Measurements from ENCODE around the gene C17orf114.

Gene C17orf114

DNA sequence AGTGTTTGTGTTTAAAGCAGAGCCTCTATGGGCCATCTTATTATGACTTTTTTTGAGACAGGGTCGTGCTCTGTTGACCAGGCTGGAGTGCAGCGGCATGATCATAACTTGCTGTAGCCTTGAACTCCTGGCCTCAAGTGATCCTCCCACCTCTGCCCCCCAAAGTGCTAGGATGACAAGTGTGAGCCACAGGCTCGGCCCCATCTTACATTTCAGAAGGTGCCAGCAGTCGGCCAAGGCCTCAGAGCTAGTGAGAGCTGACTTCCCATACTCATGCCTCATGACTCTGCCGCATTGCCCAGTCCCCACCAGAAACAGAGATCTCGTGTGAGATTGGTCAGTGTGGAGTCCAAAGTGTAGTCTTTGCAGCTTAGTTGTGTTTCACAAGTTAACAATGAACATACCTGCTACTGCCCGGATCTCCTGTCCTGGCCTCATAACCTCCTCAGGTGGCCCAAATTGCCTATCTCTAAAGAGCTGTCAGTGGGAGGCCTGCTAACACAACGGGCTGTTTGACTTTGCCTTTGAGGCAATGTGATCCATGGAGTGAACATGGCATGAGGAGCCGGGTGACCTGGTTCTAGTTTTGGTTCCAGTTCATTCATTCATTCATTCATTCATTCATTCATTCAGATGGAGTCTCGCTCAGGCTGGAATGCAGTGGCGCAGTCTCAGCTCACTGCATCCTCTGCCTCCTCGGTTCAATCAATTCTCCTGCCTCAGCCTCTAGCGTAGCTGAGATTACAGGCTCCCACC is 44.7 kb upstream of the C17orf114 start:
- H3K9me3 ChIP-seq (ENCODE audit: control insufficient read depth, insufficient read depth, low read depth, low read length), result no peaks in the 10 kb centered on the region
- CTCF ChIA-PET, result interaction anchor here (0.5 to 0.9 kb wide), 2 partner anchors 57 to 64 kb away, joined by 3 to 6 read pairs; no protein-coding TSS in a partner anchor
- H3K4me3 ChIP-seq (ENCODE audit: low read depth, low read length), result no peak overlapping the region
- no peak for TF ChIP-seq OVOL3 (tag by site-specific recombination; IDR thresholded peaks at IDR 0.05)
- peak; percentile 74; the same call in 1 of the 2 replicates for TF ChIP-seq ZNF24 (tag by site-specific recombination; IDR thresholded peaks at IDR 0.05)
- peaks cover 0 to 3% of the 10 kb centered on the region in 2 experiments; a peak in 1 of 3 replicates for H3K36me3 ChIP-seq (ENCODE audit: control insufficient read depth in 2 of 2, insufficient read depth in 1 of 2, low read length in 2 of 2)
- H3K4me1 ChIP-seq (ENCODE audit: control insufficient read depth, insufficient read depth, low read length), result no peaks in the 10 kb centered on the region
- H3K27ac ChIP-seq (ENCODE audit: extremely low read depth, low read depth, low read length), result no peak overlapping the region
- POLR2A ChIA-PET, result interaction anchor here (1.1 kb wide), 1 partner anchor 9 kb away, joined by 3 read pairs; no protein-coding TSS in a partner anchor

DNA sequence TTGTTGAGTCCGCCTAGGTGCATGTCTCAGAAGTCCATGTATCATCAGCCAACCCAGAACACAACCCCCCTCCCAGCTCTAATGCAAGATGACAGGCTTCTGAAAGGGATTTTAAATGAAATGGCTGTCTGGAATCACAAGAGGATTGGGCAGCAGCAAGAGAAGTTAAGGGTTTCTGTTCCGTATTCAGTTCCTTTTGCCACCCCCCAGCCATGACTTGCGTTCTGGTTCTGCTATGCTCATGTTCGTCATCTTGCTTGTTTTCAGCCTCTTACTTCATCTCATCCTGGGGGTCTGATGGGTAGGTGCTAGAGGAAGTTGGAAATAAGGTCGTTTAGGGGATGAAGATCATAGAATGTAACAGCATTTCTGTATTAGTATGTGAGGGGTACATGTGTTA is 43.0 kb upstream of the C17orf114 start:
- no peak overlapping the region for H3K27ac ChIP-seq (ENCODE audit: extremely low read depth, low read depth, low read length)
- ChIA-PET POLR2A (no interaction called here), CTCF (interaction anchor here (1.1 kb wide), 1 partner anchor 13 kb away, joined by 3 read pairs; no protein-coding TSS in a partner anchor)

DNA sequence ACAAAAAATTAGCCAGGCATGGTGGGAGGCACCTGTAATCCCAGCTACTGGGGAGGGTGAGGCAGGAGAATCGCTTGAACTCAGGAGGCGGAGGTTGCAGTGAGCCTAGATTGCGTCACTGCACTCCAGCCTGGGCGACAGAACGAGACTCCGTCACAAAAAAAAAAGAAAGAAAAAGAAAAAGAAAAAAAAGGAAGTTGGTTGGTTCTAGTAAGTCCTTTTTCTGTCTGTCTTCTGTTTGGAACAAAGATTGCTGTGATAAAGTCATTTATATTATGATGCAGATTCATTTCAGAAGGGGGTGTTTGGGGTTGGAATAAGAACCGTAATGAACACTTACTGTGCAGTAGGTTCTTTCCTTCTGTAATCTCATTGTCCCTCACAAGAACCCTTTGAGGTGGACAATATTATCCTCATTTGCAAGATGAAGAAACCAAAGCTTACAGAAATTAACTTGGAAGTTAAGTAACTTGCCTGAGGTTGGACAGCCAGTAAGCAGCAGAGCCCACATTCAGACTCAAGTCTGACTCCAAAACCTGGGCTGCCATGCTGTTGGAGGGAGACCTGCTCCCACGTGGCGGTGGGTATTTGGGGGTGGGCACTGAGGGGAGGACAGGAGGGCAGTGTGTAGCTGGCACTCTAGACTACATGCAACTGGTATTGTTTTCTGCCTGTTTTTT is 41.3 kb upstream of the C17orf114 start:
- Histone ChIP-seq H3K4me1 (ENCODE audit: control insufficient read depth, insufficient read depth, low read length) (peaks cover 2% of the 10 kb centered on the region; the same call in 1 of the 2 replicates), H3K27ac (ENCODE audit: extremely low read depth, low read depth, low read length) (no peak overlapping the region), H3K9me3 (ENCODE audit: control insufficient read depth, insufficient read depth, low read depth, low read length) (no peaks in the 10 kb centered on the region), H3K4me3 (ENCODE audit: low read depth, low read length) (no peak overlapping the region), H3K36me3 (ENCODE audit: control insufficient read depth in 2 of 2, insufficient read depth in 1 of 2, low read length in 2 of 2) (peaks cover 0 to 3% of the 10 kb centered on the region in 2 experiments; a peak in 1 of 3 replicates)
- ChIA-PET POLR2A (interaction anchor here (1.6 kb wide), 1 partner anchor 9 kb away, joined by 3 read pairs; no protein-coding TSS in a partner anchor), CTCF (no interaction called here)
- no peak for TF ChIP-seq ZNF133 (tag by site-specific recombination; IDR thresholded peaks at IDR 0.05)

More for the DNA sequence above, 43.0 kb upstream of the C17orf114 start:
- TF ChIP-seq ZNF169 (tag by site-specific recombination; IDR thresholded peaks at IDR 0.05) (no peak), ZNF10 (tag by site-specific recombination; IDR thresholded peaks at IDR 0.05) (no peak), ZNF514 (tag by site-specific recombination; IDR thresholded peaks at IDR 0.05) (no peak), BCL11A (tag by site-specific recombination; IDR thresholded peaks at IDR 0.05; ENCODE audit: low read depth) (no peak), ZNF830 (tag by site-specific recombination; IDR thresholded peaks at IDR 0.05; ENCODE audit: low read depth) (no peak), ZNF600 (tag by site-specific recombination; IDR thresholded peaks at IDR 0.05) (0 out of 2 replicates have a peak, but pooled peaks have one; percentile 26), ZNF24 (tag by site-specific recombination; IDR thresholded peaks at IDR 0.05) (no peak)
- TF ChIP-seq, protein P1, sequence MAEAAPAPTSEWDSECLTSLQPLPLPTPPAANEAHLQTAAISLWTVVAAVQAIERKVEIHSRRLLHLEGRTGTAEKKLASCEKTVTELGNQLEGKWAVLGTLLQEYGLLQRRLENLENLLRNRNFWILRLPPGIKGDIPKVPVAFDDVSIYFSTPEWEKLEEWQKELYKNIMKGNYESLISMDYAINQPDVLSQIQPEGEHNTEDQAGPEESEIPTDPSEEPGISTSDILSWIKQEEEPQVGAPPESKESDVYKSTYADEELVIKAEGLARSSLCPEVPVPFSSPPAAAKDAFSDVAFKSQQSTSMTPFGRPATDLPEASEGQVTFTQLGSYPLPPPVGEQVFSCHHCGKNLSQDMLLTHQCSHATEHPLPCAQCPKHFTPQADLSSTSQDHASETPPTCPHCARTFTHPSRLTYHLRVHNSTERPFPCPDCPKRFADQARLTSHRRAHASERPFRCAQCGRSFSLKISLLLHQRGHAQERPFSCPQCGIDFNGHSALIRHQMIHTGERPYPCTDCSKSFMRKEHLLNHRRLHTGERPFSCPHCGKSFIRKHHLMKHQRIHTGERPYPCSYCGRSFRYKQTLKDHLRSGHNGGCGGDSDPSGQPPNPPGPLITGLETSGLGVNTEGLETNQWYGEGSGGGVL (tag by site-specific recombination; IDR thresholded peaks at IDR 0.05), result no peak
- TF ChIP-seq, protein P2, sequence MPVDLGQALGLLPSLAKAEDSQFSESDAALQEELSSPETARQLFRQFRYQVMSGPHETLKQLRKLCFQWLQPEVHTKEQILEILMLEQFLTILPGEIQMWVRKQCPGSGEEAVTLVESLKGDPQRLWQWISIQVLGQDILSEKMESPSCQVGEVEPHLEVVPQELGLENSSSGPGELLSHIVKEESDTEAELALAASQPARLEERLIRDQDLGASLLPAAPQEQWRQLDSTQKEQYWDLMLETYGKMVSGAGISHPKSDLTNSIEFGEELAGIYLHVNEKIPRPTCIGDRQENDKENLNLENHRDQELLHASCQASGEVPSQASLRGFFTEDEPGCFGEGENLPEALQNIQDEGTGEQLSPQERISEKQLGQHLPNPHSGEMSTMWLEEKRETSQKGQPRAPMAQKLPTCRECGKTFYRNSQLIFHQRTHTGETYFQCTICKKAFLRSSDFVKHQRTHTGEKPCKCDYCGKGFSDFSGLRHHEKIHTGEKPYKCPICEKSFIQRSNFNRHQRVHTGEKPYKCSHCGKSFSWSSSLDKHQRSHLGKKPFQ (tag by site-specific recombination; IDR thresholded peaks at IDR 0.05), result no peak
- H3K4me3 ChIP-seq (ENCODE audit: low read depth, low read length), result no peak overlapping the region
- H3K36me3 ChIP-seq (ENCODE audit: control insufficient read depth in 2 of 2, insufficient read depth in 1 of 2, low read length in 2 of 2), result peaks cover 0 to 3% of the 10 kb centered on the region in 2 experiments; a peak in 1 of 3 replicates
- H3K4me1 ChIP-seq (ENCODE audit: control insufficient read depth, insufficient read depth, low read length), result peaks cover 2% of the 10 kb centered on the region; the same call in 1 of the 2 replicates
- no peaks in the 10 kb centered on the region for H3K9me3 ChIP-seq (ENCODE audit: control insufficient read depth, insufficient read depth, low read depth, low read length)

DNA sequence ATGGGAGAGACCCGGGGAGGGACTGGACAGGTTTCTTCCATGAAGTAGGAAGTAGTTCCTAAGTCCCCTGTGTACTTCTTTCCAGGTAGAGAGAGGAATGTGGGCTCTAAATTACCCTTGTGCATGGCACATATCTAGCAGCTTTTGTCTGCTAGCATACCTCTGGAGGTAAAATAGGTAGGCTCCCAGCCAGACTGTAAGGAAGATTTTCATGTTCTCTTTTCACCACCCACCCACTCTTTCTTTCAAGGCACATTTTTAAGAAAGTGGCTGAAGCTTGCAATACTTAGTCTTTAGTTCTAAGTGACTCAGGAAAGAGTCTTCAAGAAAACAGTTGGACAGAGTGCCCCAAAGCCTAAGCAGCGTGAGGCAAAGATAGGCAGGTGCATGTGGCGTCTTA is 40.2 kb upstream of the C17orf114 start:
- POLR2A ChIA-PET, result interaction anchor here (1.6 kb wide), 1 partner anchor 8 kb away, joined by 3 read pairs; no protein-coding TSS in a partner anchor
- H3K9me3 ChIP-seq (ENCODE audit: control insufficient read depth, insufficient read depth, low read depth, low read length), result no peaks in the 10 kb centered on the region
- H3K4me1 ChIP-seq (ENCODE audit: control insufficient read depth, insufficient read depth, low read length), result peaks cover 5% of the 10 kb centered on the region; the same call in 1 of the 2 replicates
- CTCF ChIA-PET, result interaction anchor here (0.7 kb wide), 2 partner anchors 53 to 54 kb away, joined by 3 read pairs; partner anchors contain the start of gene GLTPD2
- H3K36me3 ChIP-seq (ENCODE audit: control insufficient read depth in 2 of 2, insufficient read depth in 1 of 2, low read length in 2 of 2), result peaks cover 0 to 3% of the 10 kb centered on the region in 2 experiments; a peak in 1 of 3 replicates
- no peak overlapping the region for H3K27ac ChIP-seq (ENCODE audit: extremely low read depth, low read depth, low read length)
- H3K4me3 ChIP-seq (ENCODE audit: low read depth, low read length), result no peak overlapping the region
- TF ChIP-seq, protein P3, sequence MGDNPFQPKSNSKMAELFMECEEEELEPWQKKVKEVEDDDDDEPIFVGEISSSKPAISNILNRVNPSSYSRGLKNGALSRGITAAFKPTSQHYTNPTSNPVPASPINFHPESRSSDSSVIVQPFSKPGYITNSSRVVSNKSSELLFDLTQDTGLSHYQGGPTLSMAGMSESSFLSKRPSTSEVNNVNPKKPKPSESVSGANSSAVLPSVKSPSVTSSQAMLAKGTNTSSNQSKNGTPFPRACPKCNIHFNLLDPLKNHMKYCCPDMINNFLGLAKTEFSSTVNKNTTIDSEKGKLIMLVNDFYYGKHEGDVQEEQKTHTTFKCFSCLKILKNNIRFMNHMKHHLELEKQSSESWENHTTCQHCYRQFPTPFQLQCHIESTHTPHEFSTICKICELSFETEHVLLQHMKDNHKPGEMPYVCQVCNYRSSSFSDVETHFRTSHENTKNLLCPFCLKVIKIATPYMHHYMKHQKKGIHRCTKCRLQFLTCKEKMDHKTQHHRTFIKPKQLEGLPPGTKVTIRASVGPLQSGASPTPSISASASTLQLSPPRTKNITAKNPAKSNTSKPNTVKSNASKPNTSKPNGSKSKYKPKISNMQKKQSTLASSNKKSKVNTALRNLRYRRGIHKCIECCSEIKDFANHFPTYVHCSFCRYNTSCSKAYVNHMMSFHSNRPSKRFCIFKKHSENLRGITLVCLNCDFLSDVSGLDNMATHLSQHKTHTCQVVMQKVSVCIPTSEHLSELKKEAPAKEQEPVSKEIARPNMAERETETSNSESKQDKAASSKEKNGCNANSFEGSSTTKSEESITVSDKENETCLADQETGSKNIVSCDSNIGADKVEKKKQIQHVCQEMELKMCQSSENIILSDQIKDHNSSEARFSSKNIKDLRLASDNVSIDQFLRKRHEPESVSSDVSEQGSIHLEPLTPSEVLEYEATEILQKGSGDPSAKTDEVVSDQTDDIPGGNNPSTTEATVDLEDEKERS (tag by site-specific recombination; IDR thresholded peaks at IDR 0.05), result no peak
- TF ChIP-seq ZNF623 (tag by site-specific recombination; IDR thresholded peaks at IDR 0.05), result no peak
- TF ChIP-seq FEZF1 (tag by site-specific recombination; IDR thresholded peaks at IDR 0.05), result no peak
- TF ChIP-seq ZNF837 (tag by site-specific recombination; IDR thresholded peaks at IDR 0.05), result no peak
- no peak for TF ChIP-seq ZNF19 (tag by site-specific recombination; IDR thresholded peaks at IDR 0.05; ENCODE audit: low read depth)
- TF ChIP-seq ZNF658 (tag by site-specific recombination; IDR thresholded peaks at IDR 0.05), result no peak
- TF ChIP-seq ZNF624 (tag by site-specific recombination; IDR thresholded peaks at IDR 0.05), result no peak
- no peak for TF ChIP-seq ZNF324 (tag by site-specific recombination; IDR thresholded peaks at IDR 0.05)
- no peak for TF ChIP-seq ZNF423 (tag by site-specific recombination; IDR thresholded peaks at IDR 0.05)

Data from HEK293 (cell line).